Hematopoietic multipotent progenitor cell treated with erythropoietin and hydrocortisone succinate and interleukin-3 and kit ligand, for 4 days (in vitro differentiated cells): ENCODE measurements around the gene CARD16.
A peak's percentile ranks its signal among the peaks of the same experiment; 100 is the strongest.
"Not testable (repeated sequence)": the region's sequence is repeated elsewhere in the genome, so short reads cannot be mapped to it uniquely, and the experiment has no call there.

Experiments used
- DNase-seq: peaks from one replicate; pipeline ENCODE4 v3.0.0-alpha.2; 2015

The CARD16 gene

DNA sequence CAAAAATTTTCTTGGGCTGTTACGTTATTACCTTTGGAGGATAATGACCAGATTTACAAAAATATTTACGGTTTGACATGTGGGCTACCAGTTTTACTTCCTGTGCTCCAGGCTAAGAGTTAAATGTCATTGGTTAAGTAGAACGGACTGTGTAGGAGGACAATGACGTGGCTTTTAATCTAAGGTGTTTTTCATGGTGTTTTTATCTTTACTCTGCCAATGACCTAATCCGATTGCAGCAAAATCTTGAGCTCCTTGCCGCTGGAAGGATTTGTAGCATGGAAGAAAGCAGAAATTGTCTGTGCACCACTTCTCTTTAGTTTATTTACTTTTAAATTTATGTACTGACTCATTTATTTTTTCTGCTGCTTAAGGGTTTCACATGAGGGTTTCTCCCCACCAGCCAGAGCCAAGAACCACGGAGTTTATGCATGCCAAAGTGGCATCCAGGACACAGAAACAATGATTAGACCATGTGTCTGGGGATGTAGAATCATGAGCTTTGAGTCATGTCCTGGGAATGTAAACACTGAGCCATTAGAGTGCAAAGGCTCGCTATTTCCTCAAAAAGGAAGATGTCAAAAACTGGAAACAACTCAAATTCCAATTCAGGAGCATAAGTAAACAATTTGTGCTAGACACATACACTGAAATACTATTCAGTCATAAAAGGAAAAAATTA is 1.9 kb upstream of the CARD16 start:
- no peak for DNase-seq

- DNase-seq = no peak
Observed at GRCh38 chr11:105045676-105046296, 651 bp upstream of the CARD16 start.

DNA sequence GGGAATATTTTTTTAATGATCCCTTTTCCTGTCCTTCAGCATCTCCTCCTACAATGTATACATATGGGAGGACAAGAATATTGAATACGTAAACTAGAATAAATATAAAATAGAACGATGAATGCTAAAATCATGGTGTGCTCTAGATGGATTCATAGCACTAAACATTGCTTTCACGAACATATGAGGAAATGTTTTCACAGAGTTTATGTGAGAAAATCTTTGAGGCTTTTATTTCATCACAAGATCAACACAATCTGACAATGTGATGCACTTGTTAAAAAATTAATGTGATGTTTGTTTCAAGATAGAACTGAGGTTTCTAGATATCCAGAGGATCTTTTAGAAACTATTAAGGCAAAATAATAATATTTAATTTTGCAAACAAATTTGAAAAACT is 3.0 kb downstream of the CARD16 start:
- no peak for DNase-seq

- no peak for DNase-seq
Observed at GRCh38 chr11:105040703-105041102, 4.4 kb downstream of the CARD16 start.

DNA sequence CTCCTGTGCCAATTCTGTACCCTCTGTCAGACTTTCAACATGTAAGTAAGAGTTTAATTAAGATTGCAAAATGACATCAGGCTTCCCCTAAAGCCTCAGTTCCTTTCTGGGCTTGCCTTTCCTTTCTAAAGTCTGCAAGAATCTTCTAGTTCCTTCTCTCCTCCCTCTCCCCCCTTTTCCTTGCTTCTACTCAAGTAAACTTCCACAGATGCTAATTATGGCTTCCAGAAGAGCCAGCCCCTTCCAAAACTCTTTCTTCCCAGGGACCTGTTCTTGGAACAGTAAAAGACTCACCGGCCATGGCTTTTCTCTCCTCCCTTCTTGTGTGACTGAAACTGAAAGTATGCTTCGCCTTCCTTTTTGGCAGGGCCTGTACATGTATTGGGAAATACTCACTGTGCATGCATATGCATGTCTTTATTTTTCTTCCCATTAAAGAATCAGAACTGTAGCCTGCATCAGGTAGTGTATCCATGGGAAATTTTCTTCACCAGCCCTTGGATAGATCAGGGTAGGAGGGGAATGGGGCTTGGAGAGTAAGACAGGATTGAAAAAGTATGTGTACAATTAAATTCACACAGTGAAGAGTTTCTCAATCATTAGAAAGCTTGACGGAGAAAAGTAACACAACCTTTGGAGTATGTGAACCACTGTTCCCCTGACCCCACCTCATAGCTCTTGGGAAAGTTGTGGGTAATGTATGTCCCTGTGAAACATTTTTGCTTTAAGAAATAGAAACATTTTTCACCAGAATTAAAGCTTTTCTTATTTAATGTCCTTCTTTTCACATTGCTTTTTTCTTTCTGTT is 10.1 kb downstream of the CARD16 start, which contains the start of gene CASP1:
Gene CASP1 (minus strand): TSS at position 332 of the 808 bp plus-strand sequence. CDS start 31 bp downstream, at position 301.
- peak; percentile 65 for DNase-seq

- not testable (repeated sequence) for DNase-seq
Observed at GRCh38 chr11:105034388-105034787, 10.7 kb downstream of the CARD16 start.

GRCh38 chr11:105033781-105034180 is 11.4 kb downstream of the CARD16 start:
- no peak for DNase-seq

DNA sequence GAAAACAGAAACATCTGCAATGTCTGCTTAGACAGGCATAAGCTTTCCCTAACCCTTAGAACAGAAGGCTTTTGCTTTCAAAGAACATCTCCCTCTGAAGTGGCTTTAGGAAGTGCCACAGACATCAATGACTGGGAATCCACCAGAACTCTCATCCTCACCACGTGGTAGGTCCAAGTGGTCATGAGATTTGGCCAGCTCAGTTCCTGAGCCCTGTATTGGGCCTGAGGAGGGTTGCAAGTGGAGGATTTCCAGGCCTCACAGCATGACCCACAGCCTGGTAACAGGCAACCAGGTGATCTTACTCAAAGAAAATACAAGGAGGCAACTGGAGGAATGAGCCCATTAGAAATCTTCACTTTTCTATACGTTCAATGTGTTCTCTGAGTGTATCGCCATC is 11.8 kb downstream of the CARD16 start:
- no peak for DNase-seq

DNA sequence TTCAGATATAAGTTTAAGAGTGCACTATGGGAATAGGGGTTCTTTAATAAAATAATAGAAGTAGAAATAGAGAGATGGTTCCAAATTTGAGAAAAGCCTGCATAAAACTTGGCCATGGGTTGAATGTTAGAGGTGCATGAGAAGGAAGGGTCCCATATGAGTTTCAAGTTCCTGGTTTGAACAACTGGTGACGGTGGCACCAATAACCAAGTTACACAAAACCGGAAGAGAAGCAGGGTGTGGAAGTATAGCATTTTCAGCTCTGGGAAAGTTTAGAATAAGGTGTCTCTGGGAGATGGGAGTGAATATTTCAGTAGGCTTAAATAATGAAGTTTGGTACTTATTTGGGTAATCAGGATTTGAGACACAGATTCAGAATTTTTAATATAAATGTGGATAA is 12.6 kb downstream of the CARD16 start:
- DNase-seq = no peak

DNA sequence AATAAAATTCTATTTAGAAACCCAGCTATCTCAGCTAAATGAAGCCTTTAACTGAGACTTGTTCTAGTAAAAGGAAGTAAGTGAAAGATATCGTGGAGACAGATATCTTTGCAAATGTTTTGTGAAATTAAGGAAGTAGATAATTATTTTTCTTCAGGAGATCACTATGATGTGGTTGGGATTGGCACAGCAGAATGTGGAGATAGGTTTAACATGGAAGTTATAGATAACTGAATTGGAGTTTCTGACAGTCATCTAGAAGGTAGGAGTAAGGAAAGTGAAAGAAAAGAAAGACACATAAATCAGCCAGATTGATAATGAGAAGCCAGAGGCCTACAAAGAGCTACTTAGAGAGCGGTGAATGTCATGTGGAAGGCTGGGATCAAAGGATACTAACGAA is 17.5 kb downstream of the CARD16 start:
- peak; percentile 72 for DNase-seq

- DNase-seq = peak; percentile 21
Observed at GRCh38 chr11:105024394-105024793, 20.7 kb downstream of the CARD16 start.

GRCh38 chr11:105023003-105023402 is 22.1 kb downstream of the CARD16 start, which contains the start of gene CASP5:
TSS of gene CASP5 (minus strand) at chr11:105023168. CDS start at chr11:105023136, 32 bp downstream.
- peak; percentile 34 for DNase-seq

GRCh38 chr11:105022527-105022926 is 22.6 kb downstream of the CARD16 start:
- no peak for DNase-seq

DNA sequence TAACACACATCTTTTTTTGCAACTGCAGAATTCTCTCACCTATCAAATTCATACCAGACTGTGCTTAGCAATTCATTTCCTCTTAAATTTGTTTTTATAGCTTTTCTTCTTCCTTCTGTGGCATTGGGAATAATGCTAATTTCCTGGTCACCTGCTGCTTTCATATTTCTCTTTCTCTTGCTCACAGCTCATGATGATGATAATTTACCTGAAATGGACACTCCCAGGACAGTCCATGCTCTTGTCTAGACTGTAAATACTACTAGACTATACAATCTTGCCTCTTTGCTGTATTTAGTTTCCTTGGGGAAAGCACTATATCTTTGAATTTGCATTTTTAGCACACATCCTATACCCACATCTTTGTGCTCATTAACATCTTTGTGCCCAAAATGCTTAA is 37.7 kb downstream of the CARD16 start:
- no peak for DNase-seq

- no peak for DNase-seq
Observed at GRCh38 chr11:105005451-105005845, 39.7 kb downstream of the CARD16 start.

GRCh38 chr11:105004021-105004420 is 41.1 kb downstream of the CARD16 start:
- no peak for DNase-seq

DNA sequence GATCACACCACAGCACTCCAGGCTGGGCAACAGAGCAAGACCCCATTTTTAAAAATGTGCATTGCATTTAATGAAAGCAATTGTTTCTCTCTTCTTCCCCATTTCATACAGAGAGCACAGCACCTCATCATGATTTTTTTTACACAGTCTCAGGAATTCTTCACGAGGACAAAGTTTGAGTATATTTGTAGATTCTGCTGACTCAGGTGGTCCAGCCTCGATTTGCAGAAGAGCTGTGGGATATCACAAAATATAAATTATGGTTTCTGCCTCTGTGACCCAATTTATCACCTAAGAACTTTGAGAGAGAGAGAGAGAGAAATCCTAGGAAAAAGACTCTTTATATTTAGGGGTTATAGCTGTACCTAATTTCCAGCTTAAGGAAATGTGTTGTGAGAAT is 42.0 kb downstream of the CARD16 start:
- DNase-seq = no peak

GRCh38 chr11:105000797-105001196 is 44.3 kb downstream of the CARD16 start:
- DNase-seq = peak; percentile 17

DNA sequence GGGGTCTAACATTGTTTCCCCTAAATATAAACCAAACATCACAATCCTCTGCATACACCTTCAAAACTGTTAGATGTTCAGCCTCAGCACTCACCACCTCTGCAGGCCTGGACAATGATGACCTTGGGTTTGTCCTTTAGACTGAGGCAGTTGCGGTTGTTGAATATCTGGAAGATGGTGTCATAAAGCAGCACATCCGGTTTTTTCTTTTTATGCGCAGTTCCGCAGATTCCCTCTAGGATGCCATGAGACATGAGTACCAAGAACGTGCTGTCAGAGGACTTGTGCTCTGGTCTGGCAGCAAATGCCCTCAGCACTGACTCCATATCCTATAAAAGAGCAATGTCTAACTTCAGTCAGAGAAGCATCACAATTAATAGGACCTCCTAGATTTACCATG is 45.0 kb downstream of the CARD16 start:
- DNase-seq = peak; percentile 25

GRCh38 chr11:104999721-105000120 is 45.4 kb downstream of the CARD16 start:
- DNase-seq = no peak

GRCh38 chr11:104997288-104997687 is 47.8 kb downstream of the CARD16 start:
- DNase-seq = peak; percentile 13

GRCh38 chr11:104995001-104995408 is 50.1 kb downstream of the CARD16 start:
- DNase-seq = no peak

GRCh38 chr11:104992781-104993180 is 52.4 kb downstream of the CARD16 start:
- DNase-seq = no peak

- DNase-seq = no peak
Observed at GRCh38 chr11:104991994-104992393, 53.1 kb downstream of the CARD16 start.
